KMS-11 (cell line): ENCODE measurements around the gene DIAPH3.

Experiments
- H2AFZ ChIP-seq: fragments of 200-600 bp; sonication (generic); 2 replicates; pipeline ENCODE4 v1.6.1; 2016; ENCODE audit warnings: antibody characterized with exemption, mixed run types, low read depth
- H3K27ac ChIP-seq: fragments of 200-600 bp; sonication (generic); 2 replicates; pipeline ENCODE4 v1.6.1; 2016; ENCODE audit warnings: mild to moderate bottlenecking, mixed run types
- H3K27me3 ChIP-seq: fragments of 200-600 bp; sonication (generic); 2 replicates; pipeline ENCODE4 v1.6.1; 2017; ENCODE audit warnings: mild to moderate bottlenecking, low read depth, mixed run types, moderate library complexity; ENCODE audit not compliant: insufficient read depth
- H3K36me3 ChIP-seq: fragments of 200-600 bp; sonication (generic); 2 replicates; pipeline ENCODE4 v1.6.1; 2017; ENCODE audit warnings: mild to moderate bottlenecking, mixed run types; ENCODE audit not compliant: insufficient read depth
- H3K4me1 ChIP-seq: fragments of 200-600 bp; sonication (generic); 2 replicates; pipeline ENCODE4 v1.6.1; 2016; ENCODE audit warnings: mild to moderate bottlenecking, low read depth, mixed run types; ENCODE audit not compliant: poor library complexity, severe bottlenecking
- H3K4me2 ChIP-seq: fragments of 200-600 bp; sonication (generic); 2 replicates; pipeline ENCODE4 v1.7.0; 2016; ENCODE audit warnings: mild to moderate bottlenecking, mixed run types
- H3K4me3 ChIP-seq: fragments of 200-600 bp; sonication (generic); IDR thresholded peaks from 2 replicates; pipeline ENCODE4 v1.6.1; 2017; ENCODE audit warnings: low read depth, low read length, mixed read lengths; ENCODE audit not compliant: insufficient read depth
- H3K79me2 ChIP-seq: fragments of 200-600 bp; sonication (generic); 2 replicates; pipeline ENCODE4 v1.6.1; 2016; ENCODE audit warnings: low read depth, mixed run types; ENCODE audit not compliant: insufficient read depth
- H3K9ac ChIP-seq: fragments of 200-600 bp; sonication (generic); 2 replicates; pipeline ENCODE4 v1.6.1; 2016; ENCODE audit warnings: mild to moderate bottlenecking, mixed run types
- H4K20me1 ChIP-seq: fragments of 200-600 bp; sonication (generic); 2 replicates; pipeline ENCODE4 v1.6.1; 2016; ENCODE audit warnings: mild to moderate bottlenecking, mixed run types; ENCODE audit not compliant: insufficient read depth
- CTCF ChIP-seq: fragments of 200-600 bp; sonication (generic); conservative IDR thresholded peaks from 2 replicates; pipeline ENCODE4 v1.6.1; 2017; ENCODE audit warnings: low read depth, mild to moderate bottlenecking, antibody characterized with exemption, low read length, moderate library complexity, mixed read lengths

DIAPH3 gene

DNA sequence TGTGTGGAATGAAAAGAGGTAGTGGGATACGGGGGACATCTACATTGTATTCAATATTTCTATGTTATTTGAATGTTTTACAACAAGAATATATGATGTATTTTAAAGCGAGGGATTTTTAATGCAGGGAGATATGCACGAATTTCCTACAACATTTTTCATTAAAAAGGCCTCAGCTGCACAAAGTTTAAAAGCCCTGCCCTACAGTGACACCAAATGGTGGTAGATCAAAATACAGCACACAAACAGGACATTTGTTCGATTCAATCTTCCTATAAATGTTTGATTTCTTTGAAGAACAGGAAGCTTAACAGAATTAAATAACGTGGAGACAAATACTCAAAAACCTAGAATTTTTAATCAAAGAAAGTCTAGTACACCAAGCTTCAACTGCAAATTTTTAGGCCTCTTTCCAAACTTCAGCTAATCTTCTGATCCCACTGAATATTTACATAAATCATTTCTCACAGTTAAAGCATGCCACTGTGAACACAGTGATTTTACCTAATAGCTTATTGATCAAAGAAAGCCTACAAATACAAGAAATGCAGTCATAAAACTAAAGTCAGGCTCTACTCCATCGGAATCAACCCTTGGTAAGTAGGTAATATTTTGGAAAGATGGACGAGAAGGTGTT is 257.2 kb downstream of the DIAPH3 start:
- Histone ChIP-seq H3K9ac (no peak overlapping the region), H3K79me2 (no peaks in the 10 kb centered on the region), H3K36me3 (no peaks in the 10 kb centered on the region), H2AFZ (no peak overlapping the region), H3K4me2 (no peak overlapping the region), H3K4me1 (no peaks in the 10 kb centered on the region), H3K27me3 (no peaks in the 10 kb centered on the region), H3K4me3 (no peak overlapping the region), H3K27ac (no peak overlapping the region), H4K20me1 (no peaks in the 10 kb centered on the region)
- peak; percentile 40; the same call in 1 of the 2 replicates for TF ChIP-seq CTCF

DNA sequence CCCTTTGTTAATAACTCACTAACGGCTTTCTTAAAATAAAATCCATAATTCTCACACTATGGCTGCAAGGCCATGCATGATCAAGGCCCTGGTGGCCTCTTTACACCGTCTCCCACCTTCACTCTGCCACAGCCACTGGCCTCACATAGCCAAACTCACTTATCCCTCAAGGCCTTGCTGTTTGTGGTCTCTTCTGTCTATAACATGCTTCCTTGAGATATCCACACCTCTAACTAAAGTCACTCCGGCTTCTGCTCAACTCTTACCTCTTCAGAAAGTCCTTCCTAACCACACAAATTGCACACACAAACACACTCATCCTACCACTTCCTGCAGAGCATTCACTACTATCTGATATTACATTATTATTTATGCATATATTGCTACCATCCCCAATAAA is 262.5 kb downstream of the DIAPH3 start:
- Histone ChIP-seq H3K4me3 (no peak overlapping the region), H3K27me3 (no peaks in the 10 kb centered on the region), H2AFZ (no peak overlapping the region), H3K27ac (no peak overlapping the region), H3K4me1 (no peaks in the 10 kb centered on the region), H3K36me3 (no peaks in the 10 kb centered on the region), H3K4me2 (no peak overlapping the region), H3K79me2 (no peaks in the 10 kb centered on the region), H4K20me1 (no peaks in the 10 kb centered on the region), H3K9ac (no peak overlapping the region)
- TF ChIP-seq CTCF: no peak

- H3K27ac ChIP-seq: no peak overlapping the region
- no peak overlapping the region for H3K9ac ChIP-seq
- no peaks in the 10 kb centered on the region for H3K27me3 ChIP-seq
- H4K20me1 ChIP-seq: no peaks in the 10 kb centered on the region
- no peak for TF ChIP-seq CTCF
- H3K4me2 ChIP-seq: no peak overlapping the region
- no peaks in the 10 kb centered on the region for H3K79me2 ChIP-seq
- no peaks in the 10 kb centered on the region for H3K4me1 ChIP-seq
- H3K36me3 ChIP-seq: no peaks in the 10 kb centered on the region
- H2AFZ ChIP-seq: no peak overlapping the region
- H3K4me3 ChIP-seq: no peak overlapping the region
Observed at GRCh38 chr13:59898066-59898465, 265.7 kb downstream of the DIAPH3 start.

DNA sequence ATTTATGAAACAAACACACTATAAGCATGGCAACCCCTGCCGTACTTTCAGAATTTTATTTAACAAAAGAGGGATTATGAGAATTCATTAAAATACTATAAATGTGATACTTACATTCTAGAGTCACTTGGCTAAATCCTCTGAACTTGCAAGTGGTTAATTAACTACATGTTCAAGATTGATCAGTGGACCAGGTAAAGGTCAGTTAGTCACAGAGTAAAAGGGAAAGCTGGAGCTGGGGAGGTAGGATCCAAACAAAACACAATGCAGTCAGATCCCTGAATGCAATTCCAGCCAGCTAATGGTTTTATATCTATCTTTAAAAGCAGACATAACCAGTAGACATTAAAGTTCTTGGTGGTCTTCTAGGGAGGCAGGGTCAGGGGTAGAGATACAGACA is 270.5 kb downstream of the DIAPH3 start:
- Histone ChIP-seq H2AFZ (no peak overlapping the region), H3K9ac (no peak overlapping the region), H3K27me3 (no peaks in the 10 kb centered on the region), H3K4me3 (no peak overlapping the region), H3K4me2 (no peak overlapping the region), H3K4me1 (no peaks in the 10 kb centered on the region), H3K36me3 (no peaks in the 10 kb centered on the region), H4K20me1 (no peaks in the 10 kb centered on the region), H3K27ac (no peak overlapping the region), H3K79me2 (no peaks in the 10 kb centered on the region)
- TF ChIP-seq CTCF: no peak
